ENCODE data around the gene LIMS2. TPM values are rescaled to one million over a fixed set of nuclear protein-coding genes. Genes with fewer than 3 reads are reported as not detected.
A peak's percentile ranks its signal among the peaks of the same experiment; 100 is the strongest.

Gene LIMS2
- total RNA-seq, 2 donors from 2014 or later: 177 to 246 TPM

DNA sequence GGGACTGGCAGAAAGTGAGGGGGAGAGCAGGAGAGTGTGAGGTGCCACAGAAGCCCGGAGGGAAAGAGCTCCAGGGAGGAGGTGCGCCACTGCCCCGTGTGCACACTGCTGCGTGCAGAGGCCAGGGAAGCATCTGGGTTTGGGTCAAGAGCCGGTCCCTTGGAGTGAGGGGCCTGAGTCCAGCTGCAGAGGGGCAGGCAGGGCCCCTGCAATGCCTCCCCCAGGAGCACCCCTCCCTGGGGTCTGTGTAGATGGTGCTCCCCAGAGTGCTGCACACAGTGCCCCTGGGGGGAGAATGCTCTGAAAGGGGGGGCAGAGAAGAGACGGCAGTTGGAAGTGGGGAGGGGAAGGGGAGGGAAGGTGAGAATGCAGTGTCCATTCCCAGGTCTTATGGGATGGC is 3.7 kb upstream of the LIMS2 start:
- H3K27ac ChIP-seq: no peak overlapping the region

DNA sequence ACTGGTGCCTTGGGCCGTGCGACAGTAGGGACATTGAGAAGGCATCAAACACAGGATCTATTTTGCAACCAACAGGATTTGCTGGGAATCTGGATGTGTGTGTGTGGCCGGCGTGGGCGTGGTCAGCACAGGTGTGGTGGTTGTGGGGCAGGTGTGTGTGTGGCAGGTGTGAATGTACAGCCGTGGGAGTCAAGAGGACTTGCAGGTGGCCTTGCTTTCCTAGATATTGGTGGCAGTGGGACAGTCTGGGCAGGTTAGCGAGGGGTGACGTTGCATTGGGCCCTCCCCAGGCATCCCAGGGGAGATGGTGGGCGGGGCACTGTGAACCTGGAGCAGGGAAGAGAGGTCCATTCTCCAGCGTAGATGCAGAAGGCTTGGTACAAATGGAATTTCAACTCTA is 3.2 kb upstream of the LIMS2 start:
- ATAC-seq (ENCODE audit: insufficient number of reproducible peaks, low FRiP score, low read depth) (no peak), DNase-seq (ENCODE audit: low spot score) (no peak)
- no peak overlapping the region for H3K27ac ChIP-seq
- no peaks in the 10 kb centered on the region for H3K27me3 ChIP-seq (replicated peaks; ENCODE audit: insufficient read depth)
- TF ChIP-seq, protein P1, sequence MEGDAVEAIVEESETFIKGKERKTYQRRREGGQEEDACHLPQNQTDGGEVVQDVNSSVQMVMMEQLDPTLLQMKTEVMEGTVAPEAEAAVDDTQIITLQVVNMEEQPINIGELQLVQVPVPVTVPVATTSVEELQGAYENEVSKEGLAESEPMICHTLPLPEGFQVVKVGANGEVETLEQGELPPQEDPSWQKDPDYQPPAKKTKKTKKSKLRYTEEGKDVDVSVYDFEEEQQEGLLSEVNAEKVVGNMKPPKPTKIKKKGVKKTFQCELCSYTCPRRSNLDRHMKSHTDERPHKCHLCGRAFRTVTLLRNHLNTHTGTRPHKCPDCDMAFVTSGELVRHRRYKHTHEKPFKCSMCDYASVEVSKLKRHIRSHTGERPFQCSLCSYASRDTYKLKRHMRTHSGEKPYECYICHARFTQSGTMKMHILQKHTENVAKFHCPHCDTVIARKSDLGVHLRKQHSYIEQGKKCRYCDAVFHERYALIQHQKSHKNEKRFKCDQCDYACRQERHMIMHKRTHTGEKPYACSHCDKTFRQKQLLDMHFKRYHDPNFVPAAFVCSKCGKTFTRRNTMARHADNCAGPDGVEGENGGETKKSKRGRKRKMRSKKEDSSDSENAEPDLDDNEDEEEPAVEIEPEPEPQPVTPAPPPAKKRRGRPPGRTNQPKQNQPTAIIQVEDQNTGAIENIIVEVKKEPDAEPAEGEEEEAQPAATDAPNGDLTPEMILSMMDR (IDR thresholded peaks at IDR 0.05): no peak
- no peaks in the 10 kb centered on the region for H3K36me3 ChIP-seq
- no peaks in the 10 kb centered on the region for H3K9me3 ChIP-seq
- peaks cover 19 to 50% of the 10 kb centered on the region in 2 donors for H3K4me1 ChIP-seq (ENCODE audit: control insufficient read depth in 1 of 2, low read depth in 2 of 2)
- no peak overlapping the region for H3K4me3 ChIP-seq

More for the DNA sequence above, 3.7 kb upstream of the LIMS2 start:
- ATAC-seq (ENCODE audit: insufficient number of reproducible peaks, low FRiP score, low read depth) (no peak), DNase-seq (ENCODE audit: low spot score) (no peak)
- Histone ChIP-seq H3K36me3 (no peaks in the 10 kb centered on the region), H3K9me3 (no peaks in the 10 kb centered on the region), H3K27me3 (replicated peaks; ENCODE audit: insufficient read depth) (no peaks in the 10 kb centered on the region), H3K4me1 (ENCODE audit: control insufficient read depth in 1 of 2, low read depth in 2 of 2) (peaks cover 22 to 54% of the 10 kb centered on the region in 2 donors), H3K4me3 (no peak overlapping the region)
- TF ChIP-seq, protein P1 (IDR thresholded peaks at IDR 0.05): no peak

DNA sequence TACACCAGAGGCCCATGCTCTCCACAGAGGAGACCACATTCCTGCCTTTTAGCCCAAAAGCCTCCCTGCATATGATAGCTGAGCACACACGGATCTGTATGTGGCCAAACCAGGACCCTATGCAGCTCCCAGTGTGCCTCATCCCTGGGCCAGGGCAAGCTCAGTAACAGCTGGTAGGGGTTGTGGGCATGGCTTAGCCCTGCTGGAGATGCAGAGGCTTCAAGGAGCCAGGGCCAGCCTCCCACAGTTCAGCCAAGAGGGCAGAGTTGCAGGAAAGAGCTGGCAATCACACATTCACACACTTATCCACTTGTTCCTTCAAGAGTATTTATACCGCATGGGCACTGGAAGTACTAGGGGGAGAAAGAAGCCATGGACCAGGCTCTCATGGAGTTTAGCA is 1.6 kb upstream of the LIMS2 start:
- ATAC-seq (ENCODE audit: insufficient number of reproducible peaks, low FRiP score, low read depth) (no peak), DNase-seq (ENCODE audit: low spot score) (no peak)
- H3K36me3 ChIP-seq: no peaks in the 10 kb centered on the region
- H3K9me3 ChIP-seq: no peaks in the 10 kb centered on the region
- TF ChIP-seq, protein P1 (IDR thresholded peaks at IDR 0.05): no peak
- H3K4me1 ChIP-seq (ENCODE audit: control insufficient read depth in 1 of 2, low read depth in 2 of 2): peaks cover 26 to 41% of the 10 kb centered on the region in 2 donors
- H3K4me3 ChIP-seq: no peak overlapping the region
- H3K27me3 ChIP-seq (replicated peaks; ENCODE audit: insufficient read depth): no peaks in the 10 kb centered on the region
- H3K27ac ChIP-seq: no peak overlapping the region

DNA sequence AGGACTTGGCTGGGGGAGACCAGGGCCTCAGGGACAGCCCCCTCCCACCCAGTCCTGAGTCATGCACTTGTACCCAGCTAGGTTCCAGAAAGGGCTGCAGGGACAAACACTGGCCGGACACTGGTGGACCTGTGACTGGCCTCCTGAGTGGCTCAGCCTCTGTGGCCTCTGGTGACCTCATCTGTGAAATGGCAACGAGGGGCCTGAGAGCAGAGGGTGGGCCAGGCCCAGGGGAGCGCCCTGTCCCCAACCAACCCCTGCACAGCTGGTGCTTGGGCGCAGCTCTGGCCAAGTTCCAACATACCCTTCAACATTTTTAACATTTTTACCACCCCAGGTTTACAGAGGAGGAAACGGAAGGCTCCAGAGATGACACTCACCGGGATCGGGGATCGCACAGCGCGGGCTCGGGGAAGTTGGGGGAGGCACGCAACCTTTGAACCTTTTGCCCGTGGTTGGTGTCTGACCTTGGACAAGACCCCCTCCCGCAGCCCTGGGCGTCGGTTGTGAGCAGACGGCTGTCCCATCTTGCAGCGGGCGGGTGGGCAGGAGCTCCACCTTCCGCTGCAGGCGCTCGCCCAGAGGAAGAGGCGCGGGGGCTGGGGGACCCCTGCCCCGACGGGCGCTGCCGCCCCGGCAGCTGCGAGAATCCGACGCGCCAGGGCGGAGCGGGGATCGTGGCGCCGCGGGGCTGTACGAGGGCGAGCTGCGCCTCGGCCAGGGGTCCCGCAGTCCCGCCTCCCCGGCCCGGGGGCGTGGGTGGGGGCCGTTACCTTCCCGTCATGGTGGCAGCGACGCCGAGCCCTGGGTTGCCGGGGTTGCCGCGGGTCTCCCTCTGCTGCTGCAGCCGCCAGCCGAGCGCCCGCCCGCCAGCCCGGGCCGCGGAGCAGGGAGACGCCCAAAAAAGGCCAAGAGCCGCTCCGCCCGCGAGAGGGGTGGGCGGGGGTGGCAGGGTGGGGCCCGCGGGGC is 805 bp downstream of the LIMS2 start:
- H3K9me3 ChIP-seq: no peaks in the 10 kb centered on the region
- H3K27me3 ChIP-seq (replicated peaks; ENCODE audit: insufficient read depth): no peaks in the 10 kb centered on the region
- DNase-seq (ENCODE audit: low spot score) (no peak), ATAC-seq (ENCODE audit: insufficient number of reproducible peaks, low FRiP score, low read depth) (peak; percentile 45)
- no peaks in the 10 kb centered on the region for H3K36me3 ChIP-seq
- peaks cover 32 to 44% of the 10 kb centered on the region in 2 donors for H3K4me1 ChIP-seq (ENCODE audit: control insufficient read depth in 1 of 2, low read depth in 2 of 2)
- TF ChIP-seq, protein P1 (IDR thresholded peaks at IDR 0.05): no peak
- H3K4me3 ChIP-seq: peak overlapping the region; percentile 96
- H3K27ac ChIP-seq: peak overlapping the region; percentile 91 to 95

DNA sequence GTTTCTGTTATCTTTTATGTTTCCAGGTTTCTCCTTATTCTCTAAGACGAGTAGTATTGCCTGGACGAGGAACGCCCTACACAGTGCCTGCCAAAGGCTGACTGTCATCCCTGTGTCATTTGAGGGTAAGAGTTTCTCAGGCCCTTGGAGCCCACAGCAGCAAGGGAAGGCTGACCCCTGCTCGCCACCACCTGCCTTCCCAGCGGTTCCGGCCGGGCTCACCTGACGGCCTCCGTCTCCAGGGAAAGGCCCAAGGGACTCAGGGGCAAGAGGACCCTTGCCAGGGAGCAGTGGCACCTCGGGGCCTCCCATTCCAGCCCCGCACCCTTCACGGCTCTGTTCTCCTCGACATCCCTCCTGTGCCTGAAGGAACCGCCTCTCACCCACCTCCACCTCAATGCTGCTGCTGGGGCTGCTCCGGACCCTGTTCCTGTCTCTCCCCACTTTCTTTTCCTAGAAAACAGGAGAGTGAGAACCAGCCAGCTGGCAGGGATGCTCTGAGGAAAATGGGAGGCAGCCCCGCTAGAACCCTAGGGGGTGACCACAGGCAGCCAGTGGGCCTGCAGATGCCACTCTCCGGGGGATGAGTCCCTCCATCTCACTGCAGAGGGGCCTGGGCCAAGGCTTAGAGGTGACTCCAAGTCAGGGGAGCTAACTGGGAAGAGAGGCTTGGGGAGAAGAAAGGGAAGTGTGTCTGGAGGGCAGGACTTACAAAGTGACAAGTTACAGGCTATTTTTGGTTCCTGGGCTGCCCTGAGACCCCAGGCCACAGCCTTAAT is 1.9 kb downstream of the LIMS2 start:
- Histone ChIP-seq H3K27ac (peak overlapping the region; percentile 91 to 95), H3K4me3 (peak overlapping the region; percentile 96), H3K9me3 (no peaks in the 10 kb centered on the region), H3K36me3 (no peaks in the 10 kb centered on the region), H3K27me3 (replicated peaks; ENCODE audit: insufficient read depth) (no peaks in the 10 kb centered on the region), H3K4me1 (ENCODE audit: control insufficient read depth in 1 of 2, low read depth in 2 of 2) (peaks cover 37 to 50% of the 10 kb centered on the region in 2 donors)
- no peak for ATAC-seq (ENCODE audit: insufficient number of reproducible peaks, low FRiP score, low read depth)
- DNase-seq (ENCODE audit: low spot score): no peak
- TF ChIP-seq, protein P1 (IDR thresholded peaks at IDR 0.05): no peak
